ENCODE results near the gene IL15. TPM values are rescaled to one million over a fixed set of nuclear protein-coding genes. Genes with fewer than 3 reads are reported as not detected.

IL15 gene
- total and polyA plus RNA-seq, 4 donors, result 4.7 to 12.5 (median 8.1) TPM

GRCh38 chr4:141652161-141652778 lies 15.9 kb downstream of the IL15 start:
- H3K9me3 ChIP-seq (ENCODE audit: control insufficient read depth in 4 of 4, insufficient read depth in 3 of 4, low read length in 3 of 4), result no peaks in the 10 kb centered on the region
- no peak overlapping the region for H3K9ac ChIP-seq (ENCODE audit: insufficient read depth in 1 of 2, low read length in 2 of 2)
- no peaks in the 10 kb centered on the region for H3K27me3 ChIP-seq (ENCODE audit: control insufficient read depth in 3 of 3, insufficient read depth in 3 of 3, low read length in 2 of 3)
- H3K4me3 ChIP-seq, result no peak overlapping the region
- ATAC-seq (ENCODE audit: insufficient read depth, low FRiP score), result no peak
- H3K4me1 ChIP-seq (ENCODE audit: control insufficient read depth in 5 of 5, insufficient read depth in 5 of 5, low read length in 5 of 5), result peaks cover 0 to 18% (median 3%) of the 10 kb centered on the region in 5 donors
- WGBS, 2 donors, result 24 to 32% methylated on average over 4 of the region's 4 CpGs
- TF ChIP-seq CTCF (IDR thresholded peaks at IDR 0.05; ENCODE audit: control extremely low read depth, extremely low read depth), result no peak
- no peak overlapping the region for H3K27ac ChIP-seq (ENCODE audit: low read depth in 1 of 2, low read length in 1 of 2)
- H3K36me3 ChIP-seq (ENCODE audit: control insufficient read depth in 4 of 4, insufficient read depth in 4 of 4, low read length in 4 of 4), result no peaks in the 10 kb centered on the region
- DNase-seq, result peak in 2 of 3 donors; percentile 61 to 75

GRCh38 chr4:141654098-141654497 lies 17.7 kb downstream of the IL15 start:
- Histone ChIP-seq H3K9ac (ENCODE audit: insufficient read depth in 1 of 2, low read length in 2 of 2) (no peak overlapping the region), H3K27ac (ENCODE audit: low read depth in 1 of 2, low read length in 1 of 2) (no peak overlapping the region), H3K9me3 (ENCODE audit: control insufficient read depth in 4 of 4, insufficient read depth in 3 of 4, low read length in 3 of 4) (no peaks in the 10 kb centered on the region), H3K4me1 (ENCODE audit: control insufficient read depth in 5 of 5, insufficient read depth in 5 of 5, low read length in 5 of 5) (peaks cover 0 to 11% (median 3%) of the 10 kb centered on the region in 5 donors), H3K4me3 (no peak overlapping the region), H3K27me3 (ENCODE audit: control insufficient read depth in 3 of 3, insufficient read depth in 3 of 3, low read length in 2 of 3) (no peaks in the 10 kb centered on the region), H3K36me3 (ENCODE audit: control insufficient read depth in 4 of 4, insufficient read depth in 4 of 4, low read length in 4 of 4) (no peaks in the 10 kb centered on the region)
- TF ChIP-seq CTCF (IDR thresholded peaks at IDR 0.05; ENCODE audit: control extremely low read depth, extremely low read depth), result peak; percentile 14
- peak; percentile 13 to 34 (median 19) for DNase-seq
- peak; percentile 11 for ATAC-seq (ENCODE audit: insufficient read depth, low FRiP score)

GRCh38 chr4:141656031-141656430 lies 19.6 kb downstream of the IL15 start:
- ATAC-seq (ENCODE audit: insufficient read depth, low FRiP score) (no peak), DNase-seq (no peak)
- Histone ChIP-seq H3K27me3 (ENCODE audit: control insufficient read depth in 3 of 3, insufficient read depth in 3 of 3, low read length in 2 of 3) (no peaks in the 10 kb centered on the region), H3K27ac (ENCODE audit: low read depth in 1 of 2, low read length in 1 of 2) (no peak overlapping the region), H3K4me1 (ENCODE audit: control insufficient read depth in 5 of 5, insufficient read depth in 5 of 5, low read length in 5 of 5) (peaks cover 0 to 11% (median 3%) of the 10 kb centered on the region in 5 donors), H3K9ac (ENCODE audit: insufficient read depth in 1 of 2, low read length in 2 of 2) (no peak overlapping the region), H3K9me3 (ENCODE audit: control insufficient read depth in 4 of 4, insufficient read depth in 3 of 4, low read length in 3 of 4) (no peaks in the 10 kb centered on the region), H3K4me3 (no peak overlapping the region), H3K36me3 (ENCODE audit: control insufficient read depth in 4 of 4, insufficient read depth in 4 of 4, low read length in 4 of 4) (no peaks in the 10 kb centered on the region)
- WGBS, 2 donors, result 93 to 96% methylated on average over 3 of the region's 3 CpGs
- TF ChIP-seq CTCF (IDR thresholded peaks at IDR 0.05; ENCODE audit: control extremely low read depth, extremely low read depth), result no peak

Data from lung (tissue), 12 donors.